Fibroblast of lung (primary cell): ENCODE data around the gene NRSN2. TPM values are rescaled to one million over a fixed set of nuclear protein-coding genes. Genes with fewer than 3 reads are reported as not detected.

Experiments
- DNase-seq, 2 donors: peaks; one replicate each; pipeline versions ENCODE4 v3.0.0 to v3.0.0-alpha.2; 2010; ENCODE audit warnings: low read depth in 2 of 2
- H2AFZ ChIP-seq: 2 replicates; pipeline ENCODE4 v1.5.1; 2012; ENCODE audit warnings: low read length, control low read depth, inconsistent platforms
- H3K27ac ChIP-seq: 2 replicates; pipeline ENCODE4 v1.5.1; 2011; ENCODE audit warnings: low read length, control low read depth; ENCODE audit not compliant: insufficient read depth
- H3K27me3 ChIP-seq: 2 replicates; pipeline ENCODE4 v1.5.1; 2011; ENCODE audit warnings: mild to moderate bottlenecking, low read length; ENCODE audit not compliant: control insufficient read depth, insufficient read depth
- H3K36me3 ChIP-seq: 2 replicates; pipeline ENCODE4 v1.5.1; 2011; ENCODE audit warnings: low read length; ENCODE audit not compliant: control insufficient read depth, insufficient read depth
- H3K4me1 ChIP-seq: 2 replicates; pipeline ENCODE4 v1.5.1; 2011; ENCODE audit warnings: low read length; ENCODE audit not compliant: control insufficient read depth, insufficient read depth; ENCODE audit errors: extremely low read depth
- H3K4me2 ChIP-seq: 2 replicates; pipeline ENCODE4 v1.5.1; 2011; ENCODE audit warnings: low read length, control low read depth; ENCODE audit not compliant: insufficient read depth; ENCODE audit errors: extremely low read depth
- H3K4me3 ChIP-seq, 4 experiments: fragments of 200-600 bp in 1 of 4; sonication (generic) in 1 of 4; replicated peaks in 1 of 4; 2 replicates each; pipeline ENCODE4 v1.5.1; 2011 to 2016; ENCODE audit warnings: low read length in 4 of 4, low read depth in 3 of 4, mild to moderate bottlenecking in 3 of 4, control low read depth in 2 of 4, inconsistent platforms in 1 of 4, mixed read lengths in 1 of 4; ENCODE audit not compliant: insufficient read depth in 1 of 4; ENCODE audit errors: control extremely low read depth in 1 of 4
- H3K79me2 ChIP-seq: 2 replicates; pipeline ENCODE4 v1.5.1; 2012; ENCODE audit warnings: mild to moderate bottlenecking, low read length, inconsistent platforms; ENCODE audit not compliant: control insufficient read depth, insufficient read depth
- H3K9ac ChIP-seq: 2 replicates; pipeline ENCODE4 v1.5.1; 2011; ENCODE audit warnings: mild to moderate bottlenecking, low read length, control low read depth; ENCODE audit not compliant: insufficient read depth
- H3K9me3 ChIP-seq: 2 replicates; pipeline ENCODE4 v1.5.1; 2012; ENCODE audit warnings: low read depth, low read length; ENCODE audit not compliant: control insufficient read depth, insufficient read depth
- H4K20me1 ChIP-seq: 2 replicates; pipeline ENCODE4 v1.5.1; 2011; ENCODE audit warnings: low read length; ENCODE audit not compliant: control insufficient read depth, insufficient read depth; ENCODE audit errors: extremely low read depth
- CTCF ChIP-seq, 2 donors: IDR thresholded peaks in 1 of 2; conservative IDR thresholded peaks in 1 of 2; 1 replicate in 1 of 2; 2 replicates in 1 of 2; pipeline ENCODE4 v1.5.1; 2011 to 2012; ENCODE audit warnings: low read length in 2 of 2, control low read depth in 1 of 2, inconsistent platforms in 1 of 2, low read depth in 1 of 2, mild to moderate bottlenecking in 1 of 2
- EZH2 ChIP-seq: IDR thresholded peaks from 2 replicates; pipeline ENCODE4 v1.5.1; 2012; ENCODE audit warnings: low read length, control low read depth, mild to moderate bottlenecking; ENCODE audit errors: missing control alignments
- polyA plus RNA-seq, 2 donors: library from polyadenylated mRNA; depleted of rRNA in 1 of 2; stranded (reverse) in 1 of 2; unstranded in 1 of 2; fragments of >200 nt; gene quantifications; 2 replicates each; pipeline ENCODE4 v1.2.1, GENCODE V29; 2011 to 2012; ENCODE audit warnings: missing spikeins in 1 of 2
- total RNA-seq: library from RNA; depleted of rRNA; stranded (reverse); fragments of >200 nt; gene quantifications from 2 replicates; pipeline ENCODE4 v1.2.1, GENCODE V29; 2014

NRSN2 gene
- total and polyA plus RNA-seq, 2 donors (not counting 1 experiment from before 2014, with no cell fraction given) = 34.5 to 60.5 TPM

GRCh38 chr20:382291-383115 is 35.6 kb downstream of the NRSN2 start:
- Histone ChIP-seq H3K4me1 (no peaks in the 10 kb centered on the region), H3K79me2 (peaks cover 6% of the 10 kb centered on the region), H3K9me3 (no peaks in the 10 kb centered on the region), H3K36me3 (no peaks in the 10 kb centered on the region), H2AFZ (no peak overlapping the region), H3K4me2 (peak overlapping the region; percentile 79), H3K27ac (no peak overlapping the region), H3K27me3 (no peaks in the 10 kb centered on the region), H3K9ac (no peak overlapping the region), H3K4me3 (peak overlapping the region; percentile 23 to 73 (median 71)), H4K20me1 (no peaks in the 10 kb centered on the region)
- no peak for DNase-seq
- TF ChIP-seq EZH2 (no peak), CTCF (conservative IDR thresholded peaks at IDR 0.05 in 1 of 2, IDR thresholded peaks at IDR 0.05 in 1 of 2; ENCODE audit: low read depth in 1 of 2, low read length in 2 of 2) (no peak)

DNA sequence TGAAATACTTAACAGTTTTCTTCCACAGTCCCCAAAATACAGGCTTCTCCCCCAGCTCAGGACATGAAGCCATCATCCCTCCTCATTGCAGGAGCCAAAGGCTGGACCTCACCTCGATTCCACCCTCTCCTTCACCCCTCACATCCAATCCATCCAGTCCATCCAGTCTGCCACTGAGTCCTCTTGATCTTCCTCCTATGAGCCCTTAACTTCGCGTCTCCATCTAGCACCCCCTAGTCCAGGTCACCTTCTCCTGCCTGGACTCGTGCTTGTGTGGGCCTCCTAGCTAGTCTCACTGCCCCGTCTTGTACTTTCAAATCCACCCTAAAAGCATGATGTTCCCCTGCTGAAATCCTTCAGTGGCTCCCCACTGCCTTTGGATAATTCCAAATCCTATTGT is 37.0 kb downstream of the NRSN2 start:
- Histone ChIP-seq H3K9me3 (no peaks in the 10 kb centered on the region), H3K79me2 (peaks cover 6% of the 10 kb centered on the region), H3K36me3 (no peaks in the 10 kb centered on the region), H2AFZ (no peak overlapping the region), H3K4me2 (no peak overlapping the region), H3K27me3 (no peaks in the 10 kb centered on the region), H3K27ac (no peak overlapping the region), H3K4me3 (peak overlapping the region in 1 of 4 experiments; percentile 71), H4K20me1 (no peaks in the 10 kb centered on the region), H3K9ac (no peak overlapping the region), H3K4me1 (no peaks in the 10 kb centered on the region)
- no peak for DNase-seq
- TF ChIP-seq EZH2 = no peak
- TF ChIP-seq CTCF (conservative IDR thresholded peaks at IDR 0.05 in 1 of 2, IDR thresholded peaks at IDR 0.05 in 1 of 2; ENCODE audit: low read depth in 1 of 2, low read length in 2 of 2) = no peak

- Histone ChIP-seq H3K9ac (no peak overlapping the region), H2AFZ (no peak overlapping the region), H3K36me3 (peaks cover 1% of the 10 kb centered on the region), H3K79me2 (peaks cover 6% of the 10 kb centered on the region), H3K27ac (no peak overlapping the region), H3K9me3 (no peaks in the 10 kb centered on the region), H3K4me3 (no peak overlapping the region), H4K20me1 (no peaks in the 10 kb centered on the region), H3K27me3 (no peaks in the 10 kb centered on the region), H3K4me1 (no peaks in the 10 kb centered on the region), H3K4me2 (no peak overlapping the region)
- no peak for TF ChIP-seq CTCF (conservative IDR thresholded peaks at IDR 0.05 in 1 of 2, IDR thresholded peaks at IDR 0.05 in 1 of 2; ENCODE audit: low read depth in 1 of 2, low read length in 2 of 2)
- DNase-seq = no peak
Observed at GRCh38 chr20:384723-385122, 37.8 kb downstream of the NRSN2 start.
